ELF-1 (cell line): ENCODE results near the gene PA2G4.

Experiments
- DNase-seq: peaks from one replicate; pipeline ENCODE4 v3.0.0-alpha.2; 2016; ENCODE audit warnings: low read depth, low spot score

Gene PA2G4

GRCh38 chr12:56124133-56124532 is 19.8 kb downstream of the PA2G4 start:
- DNase-seq = no peak

GRCh38 chr12:56126732-56127239 is 22.4 kb downstream of the PA2G4 start:
- DNase-seq = no peak

DNA sequence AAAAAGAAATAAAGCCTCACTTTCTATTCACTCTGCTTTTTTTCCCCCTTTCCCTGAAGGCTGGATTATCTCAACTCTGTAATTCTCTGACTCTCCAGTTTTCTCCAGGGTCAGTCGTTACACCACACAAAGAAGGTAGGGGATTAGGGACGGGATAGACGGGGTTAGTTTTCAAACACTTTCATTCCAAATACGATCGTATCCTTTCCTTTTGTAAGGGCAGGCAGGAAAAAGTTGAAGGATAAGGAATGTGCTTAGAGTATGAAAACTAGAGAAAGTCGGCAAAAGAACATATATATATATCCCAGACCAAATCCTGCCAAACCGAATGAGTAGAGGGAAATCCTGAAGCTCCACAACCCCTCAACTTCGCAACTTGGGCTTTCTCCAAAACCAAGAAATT is 23.1 kb downstream of the PA2G4 start:
- no peak for DNase-seq

- peak; percentile 100 for DNase-seq
Measured at GRCh38 chr12:56127888-56128669, 23.7 kb downstream of the PA2G4 start, which contains the start of gene ESYT1. TSS of gene ESYT1 (plus strand) at chr12:56128267. CDS start at chr12:56128320, 53 bp downstream.

- DNase-seq = no peak
Measured at GRCh38 chr12:56128670-56129205, 24.4 kb downstream of the PA2G4 start.

- DNase-seq = peak; percentile 83
Measured at GRCh38 chr12:56129206-56129941, 25.0 kb downstream of the PA2G4 start.

DNA sequence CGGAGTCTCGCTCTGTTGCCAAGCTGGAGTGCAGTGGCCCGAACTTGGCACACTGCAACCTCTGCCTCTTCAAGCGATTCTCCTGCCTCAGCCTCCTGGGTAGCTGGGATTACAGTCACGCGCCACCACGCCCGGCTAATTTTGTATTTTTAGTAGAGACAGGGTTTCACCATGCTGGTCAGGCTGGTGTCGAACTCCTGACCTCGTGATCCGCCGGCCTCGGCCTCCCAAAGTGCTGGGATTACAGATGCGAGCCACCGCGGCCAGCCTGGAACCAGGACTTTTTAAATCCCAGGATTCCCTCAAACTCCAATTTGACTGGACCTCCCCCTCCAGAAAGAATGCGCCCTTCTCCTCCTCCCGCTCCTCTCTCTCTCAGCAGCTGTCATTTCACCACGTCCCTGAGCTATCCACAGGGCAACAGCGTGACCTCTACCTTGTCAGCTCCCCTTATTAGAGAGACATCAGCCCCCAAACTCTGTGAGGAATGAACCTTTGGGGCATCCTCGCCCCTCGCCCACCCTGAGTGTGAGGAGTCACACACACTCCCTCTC is 25.7 kb downstream of the PA2G4 start:
- DNase-seq = peak; percentile 28

GRCh38 chr12:56130876-56131275 is 26.5 kb downstream of the PA2G4 start:
- DNase-seq = peak; percentile 10

GRCh38 chr12:56134897-56135296 is 30.5 kb downstream of the PA2G4 start:
- DNase-seq = no peak

GRCh38 chr12:56137853-56138571 is 33.7 kb downstream of the PA2G4 start:
- no peak for DNase-seq

DNA sequence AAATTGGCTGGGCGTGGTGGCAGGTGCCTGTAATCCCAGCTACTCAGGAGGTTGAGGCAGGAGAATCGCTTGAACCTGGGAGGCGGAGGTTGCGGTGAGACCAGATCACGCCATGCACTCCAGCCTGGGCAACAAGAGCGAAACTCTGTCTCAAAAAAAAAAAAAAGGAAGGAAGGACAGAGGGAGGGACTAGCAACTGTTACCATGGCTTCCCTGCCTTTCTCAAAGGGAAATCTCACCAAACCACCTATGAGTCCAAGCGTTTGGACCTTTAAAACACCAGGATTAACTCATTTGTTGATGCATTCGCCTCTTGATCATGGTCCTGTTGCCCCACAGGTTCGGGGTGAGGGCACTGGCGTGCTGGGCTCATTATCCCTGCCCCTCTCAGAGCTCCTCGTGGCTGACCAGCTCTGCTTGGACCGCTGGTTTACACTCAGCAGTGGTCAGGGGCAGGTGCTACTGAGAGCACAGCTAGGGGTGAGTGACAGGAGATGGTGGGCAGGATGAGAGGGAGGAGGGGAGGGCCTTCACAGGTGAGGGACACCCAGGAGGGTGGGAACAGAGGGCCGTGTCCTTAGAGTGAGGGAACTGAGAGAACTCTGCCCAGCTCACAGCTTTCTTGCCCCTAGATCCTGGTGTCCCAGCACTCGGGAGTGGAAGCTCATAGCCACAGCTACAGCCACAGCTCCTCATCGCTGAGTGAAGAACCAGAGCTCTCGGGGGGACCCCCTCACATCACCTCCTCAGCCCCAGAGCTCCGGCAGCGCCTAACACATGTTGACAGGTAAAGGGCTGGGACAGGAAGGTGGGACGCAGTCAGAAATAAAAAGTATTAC is 37.8 kb downstream of the PA2G4 start:
- no peak for DNase-seq

GRCh38 chr12:56143217-56143616 is 38.9 kb downstream of the PA2G4 start:
- DNase-seq = no peak

- no peak for DNase-seq
Measured at GRCh38 chr12:56143870-56144269, 39.5 kb downstream of the PA2G4 start.

DNA sequence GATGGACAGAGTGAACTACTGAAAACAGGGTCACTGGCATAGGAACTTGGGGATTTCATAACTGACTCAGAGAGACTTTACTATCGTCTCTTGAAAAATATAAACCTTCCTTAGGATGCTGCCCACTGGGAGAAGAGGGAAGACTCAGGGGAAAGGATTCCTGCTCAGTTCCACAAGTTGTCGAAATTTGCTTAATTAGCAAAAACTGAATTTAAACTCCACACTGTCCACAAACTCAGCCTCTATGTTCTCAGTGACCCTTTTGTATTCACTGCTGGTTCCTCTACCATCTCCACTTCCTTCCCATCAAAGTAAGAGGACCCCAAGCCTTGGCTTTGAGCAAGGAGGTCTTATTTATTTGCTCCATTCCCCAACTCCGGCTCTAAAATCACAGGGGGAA is 40.9 kb downstream of the PA2G4 start:
- no peak for DNase-seq

- no peak for DNase-seq
Measured at GRCh38 chr12:56146492-56147460, 42.4 kb downstream of the PA2G4 start.

DNA sequence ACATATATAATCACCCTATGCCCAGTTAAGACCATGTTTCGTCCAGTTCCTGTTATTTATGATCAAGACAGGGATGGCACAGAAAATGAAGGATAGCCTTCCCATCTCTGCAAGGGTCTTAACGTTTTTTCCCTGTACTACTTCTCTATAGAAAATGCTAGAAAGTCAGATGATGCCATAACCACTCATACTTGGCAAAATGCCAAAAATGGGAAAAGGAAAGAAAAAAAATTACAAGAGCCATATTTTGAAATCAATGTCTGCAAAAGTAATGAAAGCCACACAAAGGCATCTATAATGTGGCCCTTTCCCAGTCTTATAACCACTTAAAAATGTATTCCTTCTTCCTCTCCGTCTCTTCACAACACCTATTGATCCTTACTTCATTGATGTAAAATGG is 46.2 kb downstream of the PA2G4 start:
- no peak for DNase-seq

GRCh38 chr12:56151672-56152131 is 47.3 kb downstream of the PA2G4 start:
- peak; percentile 82 for DNase-seq

- DNase-seq = peak; percentile 93
Measured at GRCh38 chr12:56152132-56152755, 47.9 kb downstream of the PA2G4 start, which contains the start of gene MYL6B. TSS of gene MYL6B (plus strand) at chr12:56152587. CDS start at chr12:56153919, 1,332 bp downstream.
